ENCODE measurements around the gene CD200.

Gene CD200, protein sequence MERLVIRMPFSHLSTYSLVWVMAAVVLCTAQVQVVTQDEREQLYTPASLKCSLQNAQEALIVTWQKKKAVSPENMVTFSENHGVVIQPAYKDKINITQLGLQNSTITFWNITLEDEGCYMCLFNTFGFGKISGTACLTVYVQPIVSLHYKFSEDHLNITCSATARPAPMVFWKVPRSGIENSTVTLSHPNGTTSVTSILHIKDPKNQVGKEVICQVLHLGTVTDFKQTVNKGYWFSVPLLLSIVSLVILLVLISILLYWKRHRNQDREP

DNA sequence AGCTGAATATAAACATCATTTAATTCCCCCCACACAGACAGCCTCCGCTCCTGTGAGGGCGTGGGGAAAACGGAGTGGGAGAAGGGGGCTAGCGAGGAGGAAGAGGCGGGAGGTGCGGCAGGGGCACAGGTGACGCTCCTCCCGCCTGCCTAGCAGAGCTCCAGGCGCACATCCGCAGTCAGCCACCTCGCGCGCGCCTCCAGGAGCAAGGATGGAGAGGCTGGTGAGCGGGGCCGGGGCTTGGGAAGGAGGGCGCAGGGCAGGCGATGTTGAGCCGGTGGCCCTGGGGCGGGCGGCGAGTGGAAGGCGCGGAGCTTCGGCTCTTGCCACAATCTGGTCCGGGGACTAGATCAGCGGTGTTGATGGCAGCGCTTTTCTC lies at the start of gene CD200:
TSS of gene CD200 (plus strand) at position 155 of the 379 bp plus-strand sequence. CDS start at position 212, 57 bp downstream.
- DNase-seq: peak; percentile 73 to 85

DNA sequence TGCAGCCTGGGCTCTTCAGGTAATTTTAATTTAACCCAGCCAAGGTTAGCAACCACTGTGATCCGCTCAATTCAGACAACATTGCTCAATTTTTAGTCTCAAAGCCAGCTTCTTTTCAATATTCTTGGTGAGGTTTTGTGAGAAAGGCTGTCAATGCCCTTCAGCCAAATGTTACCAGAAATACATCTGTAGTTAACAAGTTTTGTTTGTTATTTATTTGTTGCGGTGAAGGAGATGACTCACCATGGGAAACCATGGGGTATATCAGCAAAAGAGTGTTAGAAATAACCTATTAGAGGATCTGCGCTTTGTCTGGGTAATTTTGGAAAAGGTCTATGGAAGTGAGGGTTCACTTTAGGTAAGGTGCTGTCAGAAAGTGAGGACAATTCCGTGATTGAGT lies 43.9 kb upstream of the CD200 start:
- no peak for DNase-seq

- peak; percentile 10 to 28 for DNase-seq
Observed at GRCh38 chr3:112293368-112294321, 39.3 kb upstream of the CD200 start, which contains the start of gene SLC9C1. SLC9C1 (minus strand) TSS chr3:112294216; CDS start chr3:112286791, 7,425 bp downstream.

DNA sequence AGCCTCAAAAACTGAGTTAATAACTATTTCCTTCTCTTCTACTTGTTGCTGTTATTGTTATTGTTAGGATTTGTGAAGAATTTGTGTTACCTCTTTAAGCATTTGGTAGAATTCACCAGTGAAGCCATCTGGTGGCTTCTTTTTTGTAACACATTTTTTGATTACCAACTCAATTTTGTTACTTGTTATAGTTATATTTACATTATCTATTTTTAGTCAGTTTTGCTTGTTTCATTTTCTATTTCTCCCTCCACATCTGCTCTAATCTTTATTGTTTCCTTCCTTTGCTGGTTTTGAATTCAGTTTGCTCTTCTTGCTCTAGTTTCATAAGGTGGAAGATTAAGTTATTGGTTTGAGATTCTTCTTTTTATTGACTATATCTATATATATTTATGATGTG lies 35.2 kb upstream of the CD200 start:
- no peak for DNase-seq

DNA sequence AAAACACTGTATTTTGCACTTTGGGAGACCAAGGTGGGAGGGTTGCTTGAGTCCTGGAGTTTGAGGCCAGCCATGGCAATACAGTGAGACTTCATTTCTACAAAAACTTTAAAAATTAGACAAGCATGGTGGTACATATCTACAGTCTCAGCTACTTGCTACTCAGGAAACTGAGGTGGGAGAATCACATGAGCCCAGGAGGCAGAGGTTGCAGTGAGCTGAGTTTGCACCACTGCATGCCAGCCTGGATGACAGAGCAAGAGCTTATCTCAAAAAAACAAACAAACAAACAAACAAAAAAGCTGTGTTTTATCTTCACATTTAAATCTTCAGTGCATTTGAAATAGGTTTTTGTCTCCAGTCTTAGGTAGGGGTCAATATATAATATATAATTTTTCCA lies 34.2 kb upstream of the CD200 start:
- DNase-seq: no peak

GRCh38 chr3:112302150-112302830 lies 30.7 kb upstream of the CD200 start:
- DNase-seq: no peak

- no peak for DNase-seq
Observed at GRCh38 chr3:112302881-112303763, 29.8 kb upstream of the CD200 start.

GRCh38 chr3:112303764-112304325 lies 29.1 kb upstream of the CD200 start:
- no peak for DNase-seq

DNA sequence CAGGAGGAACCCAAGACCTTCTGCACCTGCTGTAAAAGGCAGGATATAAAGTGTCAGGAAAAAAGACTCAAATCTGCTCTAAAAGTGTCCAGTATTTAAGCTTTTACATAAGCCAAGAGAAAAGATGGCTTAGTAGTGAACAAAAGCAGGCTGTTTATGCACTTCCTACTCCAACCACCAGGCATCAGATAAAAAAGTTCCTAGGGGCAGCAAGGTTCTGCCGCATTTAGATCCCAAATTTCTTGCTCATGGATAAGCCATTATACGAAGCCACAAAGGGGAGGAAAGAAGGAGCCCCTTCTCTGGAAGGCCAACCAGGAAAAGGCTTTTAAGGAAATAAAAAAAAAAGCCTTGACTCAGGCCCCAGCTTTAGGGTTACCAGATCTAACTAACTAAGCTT lies 28.3 kb upstream of the CD200 start:
- DNase-seq: no peak

GRCh38 chr3:112306825-112307224 lies 26.1 kb upstream of the CD200 start:
- no peak for DNase-seq

DNA sequence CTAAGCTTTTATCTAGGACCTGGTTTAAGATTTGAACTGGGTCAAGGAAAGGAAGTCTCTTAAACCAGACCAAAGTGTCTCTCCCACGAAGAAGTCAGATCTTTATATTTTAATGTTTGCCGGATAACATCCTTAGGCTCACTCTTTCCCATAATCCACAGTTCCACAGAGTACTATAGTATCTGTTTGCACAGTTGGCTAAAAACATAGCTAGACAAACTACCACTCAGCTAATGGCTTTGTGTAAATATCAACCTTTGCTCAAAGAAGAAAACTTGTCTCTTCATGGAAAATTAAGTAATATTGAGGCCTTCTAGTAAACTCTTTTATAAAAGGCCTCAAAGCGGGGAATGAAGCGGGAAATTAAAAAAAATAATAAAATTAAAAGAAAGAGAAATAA lies 25.4 kb upstream of the CD200 start:
- no peak for DNase-seq

GRCh38 chr3:112308151-112308911 lies 24.6 kb upstream of the CD200 start:
- DNase-seq: peak in 1 of 2 experiments; percentile 8

DNA sequence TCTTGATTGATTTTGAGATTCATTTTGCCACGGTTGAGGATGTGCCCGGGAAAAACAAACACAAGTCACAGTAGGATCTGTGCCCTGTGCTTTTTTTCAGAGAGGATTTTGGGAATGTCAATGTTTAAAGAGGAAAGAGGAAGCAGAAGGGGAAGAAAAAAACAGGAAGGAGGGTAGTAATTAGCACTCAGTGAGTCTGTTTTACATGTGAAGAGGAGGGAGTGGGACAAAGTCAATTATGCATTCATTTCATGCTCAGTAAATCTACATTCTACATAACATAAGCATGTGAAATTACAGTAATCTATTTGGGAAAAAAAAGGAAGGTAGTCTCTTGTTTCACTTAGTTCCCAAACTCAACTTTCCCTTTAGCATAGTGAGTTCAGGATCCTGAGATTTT lies 18.3 kb upstream of the CD200 start:
- no peak for DNase-seq

DNA sequence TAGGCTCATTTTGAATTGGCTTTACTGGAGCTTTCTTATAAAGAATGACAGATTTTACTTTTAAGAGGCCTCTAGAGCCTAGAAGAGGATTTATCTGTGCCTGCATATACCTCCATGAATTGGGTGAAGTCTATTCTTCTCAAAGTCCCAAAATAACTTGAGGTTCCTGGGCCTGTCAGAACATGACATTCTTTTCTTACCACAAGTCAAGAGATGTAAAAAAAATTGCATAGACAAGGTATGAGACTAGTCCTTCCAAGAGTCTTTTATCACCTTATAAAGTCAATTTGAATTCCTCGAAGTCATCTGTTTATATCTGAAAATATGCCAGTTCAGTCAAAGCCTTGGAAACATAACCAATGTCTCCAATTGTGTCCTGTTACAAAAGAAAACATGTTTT lies 17.2 kb upstream of the CD200 start:
- no peak for DNase-seq

DNA sequence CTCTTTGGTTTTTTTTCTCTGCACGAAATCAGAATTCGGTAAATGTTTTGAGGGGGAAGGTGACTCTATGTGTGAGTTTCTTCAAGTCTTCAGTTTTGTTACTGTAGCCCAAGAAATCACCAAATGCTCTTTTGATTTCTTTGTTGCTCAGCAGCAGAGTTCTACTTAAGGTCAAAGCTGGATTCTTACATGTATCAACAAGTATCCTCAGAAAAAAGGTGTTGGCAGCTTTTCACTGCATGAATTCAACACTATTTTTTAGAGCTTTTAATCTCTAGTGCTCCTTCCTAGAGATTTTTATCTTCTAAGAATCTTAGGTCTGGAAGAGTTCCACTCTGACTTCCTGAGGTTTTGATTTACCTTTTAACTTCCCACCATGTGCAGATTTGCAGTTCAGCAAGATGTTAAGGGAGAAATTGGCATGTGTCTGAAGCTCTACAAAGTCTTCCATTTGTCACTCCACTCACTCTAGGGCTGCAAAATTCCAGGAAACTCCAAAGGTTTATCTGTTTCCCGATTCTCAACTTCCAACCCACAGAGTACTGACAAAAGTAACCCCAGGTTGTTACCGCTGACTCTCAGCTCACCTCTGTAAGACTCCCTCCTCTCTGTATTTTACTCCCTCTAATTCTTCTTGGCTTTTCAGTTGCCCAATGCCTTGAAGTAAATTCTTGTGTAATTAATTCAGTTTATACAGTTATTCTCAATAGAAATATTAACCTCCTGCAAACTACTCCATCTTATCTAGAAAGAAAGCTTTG lies 13.3 kb upstream of the CD200 start:
- no peak for DNase-seq

- no peak for DNase-seq
Observed at GRCh38 chr3:112320691-112321090, 12.3 kb upstream of the CD200 start.

DNA sequence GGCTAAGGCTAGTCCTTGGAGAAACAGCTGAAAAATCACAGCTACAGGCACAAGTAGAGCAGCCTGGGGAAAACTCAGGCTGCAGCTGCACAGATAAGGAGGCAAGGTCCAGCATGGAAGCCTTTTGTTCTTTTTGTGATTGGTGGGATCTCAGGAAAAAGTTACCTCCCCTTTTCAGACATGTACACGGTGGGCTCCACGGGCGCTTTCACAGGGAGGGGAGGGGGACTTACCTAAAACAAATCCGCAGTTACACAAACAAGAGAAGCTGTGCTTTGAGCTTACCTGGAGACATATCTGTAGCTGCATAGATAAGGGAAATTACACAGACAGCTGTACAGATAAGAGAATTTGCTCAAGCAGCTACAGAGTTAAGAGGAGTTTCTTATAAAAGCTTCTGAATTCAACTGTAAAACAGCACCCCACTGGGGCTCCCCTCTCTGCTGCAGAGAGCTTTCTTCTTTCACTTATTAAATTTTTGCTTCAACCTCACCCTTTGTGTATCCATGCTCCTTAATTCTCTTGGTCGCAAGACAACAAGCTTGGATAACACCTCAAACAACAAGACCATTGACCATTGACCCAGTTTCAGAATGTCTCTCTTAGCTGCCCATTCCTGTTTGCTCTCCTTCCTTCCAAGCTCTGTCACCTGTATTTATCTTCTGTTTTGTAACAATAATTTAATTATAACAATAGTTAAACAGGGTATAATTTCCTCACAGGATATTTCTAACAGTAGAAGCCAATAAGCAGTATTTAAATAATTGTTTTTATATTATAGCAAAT lies 10.9 kb upstream of the CD200 start:
- DNase-seq: no peak

DNA sequence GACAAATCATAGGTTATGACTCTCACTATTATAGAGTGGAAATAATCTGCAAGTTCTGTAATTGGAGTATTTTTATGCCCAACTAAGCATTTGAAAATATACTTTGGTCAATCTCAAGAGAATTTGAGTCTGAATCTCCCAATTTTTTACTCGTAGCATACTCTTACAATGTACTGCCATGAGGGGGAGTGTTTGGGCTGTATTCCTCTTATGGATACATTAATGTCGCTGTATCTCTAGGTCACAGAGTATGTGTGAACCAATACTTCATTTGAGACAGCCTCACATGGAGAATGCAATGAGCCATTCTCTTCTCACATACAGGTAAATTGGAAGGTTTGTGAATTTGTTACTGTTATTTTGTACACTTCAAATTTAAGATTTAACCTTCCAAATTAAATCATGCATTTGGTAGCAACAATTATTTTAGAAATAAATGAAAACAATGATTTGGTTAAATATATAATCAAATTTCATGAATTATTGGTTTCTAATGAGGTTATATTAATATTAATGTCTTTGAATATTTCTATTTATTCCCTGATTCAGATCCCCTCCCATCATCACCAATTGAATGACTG lies 5.5 kb upstream of the CD200 start:
- peak; percentile 56 to 67 for DNase-seq

DNA sequence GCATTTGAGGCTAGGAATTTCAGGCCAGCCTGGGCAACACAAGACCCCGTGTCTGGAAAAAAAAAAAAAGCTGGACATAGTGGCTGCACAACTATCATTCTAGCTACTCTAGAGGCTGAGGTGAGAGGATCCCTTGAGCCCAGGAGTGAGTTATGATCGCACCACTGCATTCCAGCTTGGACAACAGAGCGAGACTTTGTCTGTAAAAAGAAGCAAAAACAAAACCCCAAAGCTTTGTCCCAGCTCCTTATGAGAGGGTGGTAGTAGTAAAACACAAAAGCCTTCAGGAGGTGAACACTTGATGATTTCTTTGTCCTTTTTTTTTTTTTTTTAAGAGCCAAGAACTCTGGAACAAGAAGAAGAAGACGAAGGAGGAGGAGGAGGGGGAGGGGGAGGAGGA lies 1.1 kb upstream of the CD200 start:
- no peak for DNase-seq

Measured in NCI-H2081 (cell line).